HG02763 (cell line): Measurements from ENCODE around the gene QSOX1.
A peak's percentile ranks its signal among the peaks of the same experiment; 100 is the strongest.
"Not testable (repeated sequence)": the region's sequence is repeated elsewhere in the genome, so short reads cannot be mapped to it uniquely, and the experiment has no call there.

Source experiments
- ATAC-seq: cut with Tn5 transposase; IDR thresholded peaks from one replicate; pipeline ENCODE4 v1.9.1; 2021; ENCODE audit warnings: mild to moderate bottlenecking, moderate library complexity; ENCODE audit not compliant: unreplicated experiment

QSOX1 gene, protein sequence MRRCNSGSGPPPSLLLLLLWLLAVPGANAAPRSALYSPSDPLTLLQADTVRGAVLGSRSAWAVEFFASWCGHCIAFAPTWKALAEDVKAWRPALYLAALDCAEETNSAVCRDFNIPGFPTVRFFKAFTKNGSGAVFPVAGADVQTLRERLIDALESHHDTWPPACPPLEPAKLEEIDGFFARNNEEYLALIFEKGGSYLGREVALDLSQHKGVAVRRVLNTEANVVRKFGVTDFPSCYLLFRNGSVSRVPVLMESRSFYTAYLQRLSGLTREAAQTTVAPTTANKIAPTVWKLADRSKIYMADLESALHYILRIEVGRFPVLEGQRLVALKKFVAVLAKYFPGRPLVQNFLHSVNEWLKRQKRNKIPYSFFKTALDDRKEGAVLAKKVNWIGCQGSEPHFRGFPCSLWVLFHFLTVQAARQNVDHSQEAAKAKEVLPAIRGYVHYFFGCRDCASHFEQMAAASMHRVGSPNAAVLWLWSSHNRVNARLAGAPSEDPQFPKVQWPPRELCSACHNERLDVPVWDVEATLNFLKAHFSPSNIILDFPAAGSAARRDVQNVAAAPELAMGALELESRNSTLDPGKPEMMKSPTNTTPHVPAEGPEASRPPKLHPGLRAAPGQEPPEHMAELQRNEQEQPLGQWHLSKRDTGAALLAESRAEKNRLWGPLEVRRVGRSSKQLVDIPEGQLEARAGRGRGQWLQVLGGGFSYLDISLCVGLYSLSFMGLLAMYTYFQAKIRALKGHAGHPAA

DNA sequence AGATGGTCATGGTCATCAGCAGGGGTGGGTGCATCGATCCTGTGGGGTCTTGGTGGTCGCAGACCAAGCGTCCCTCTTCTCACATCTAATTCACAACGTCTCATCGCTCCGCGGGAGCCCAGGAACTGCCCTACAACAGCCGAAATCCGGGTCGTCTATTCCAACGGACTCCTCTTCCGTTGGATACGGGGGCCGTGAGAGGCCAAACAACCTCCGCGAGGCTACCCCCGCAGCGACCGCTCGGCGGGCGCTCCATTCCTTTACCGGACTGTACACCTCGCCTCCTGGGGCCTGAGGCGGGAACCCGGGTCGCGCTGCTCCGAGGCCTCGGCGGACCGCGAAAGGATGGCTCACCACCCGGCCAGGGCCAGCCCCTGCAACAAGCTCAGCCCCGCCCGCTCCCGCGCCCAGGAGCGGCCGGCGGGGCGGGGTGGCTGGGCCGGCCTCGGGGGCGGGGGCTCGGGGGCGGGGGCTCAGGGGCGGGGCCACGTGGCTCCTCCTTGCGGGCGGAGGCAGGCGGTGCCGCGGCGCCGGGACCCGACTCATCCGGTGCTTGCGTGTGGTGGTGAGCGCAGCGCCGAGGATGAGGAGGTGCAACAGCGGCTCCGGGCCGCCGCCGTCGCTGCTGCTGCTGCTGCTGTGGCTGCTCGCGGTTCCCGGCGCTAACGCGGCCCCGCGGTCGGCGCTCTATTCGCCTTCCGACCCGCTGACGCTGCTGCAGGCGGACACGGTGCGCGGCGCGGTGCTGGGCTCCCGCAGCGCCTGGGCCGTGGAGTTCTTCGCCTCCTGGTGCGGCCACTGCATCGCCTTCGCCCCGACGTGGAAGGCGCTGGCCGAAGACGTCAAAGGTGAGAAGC lies at the start of gene QSOX1:
Gene QSOX1 (plus strand): TSS at position 545 of the 857 bp plus-strand sequence. CDS start 39 bp downstream, at position 584.
- peak; percentile 91 for ATAC-seq

DNA sequence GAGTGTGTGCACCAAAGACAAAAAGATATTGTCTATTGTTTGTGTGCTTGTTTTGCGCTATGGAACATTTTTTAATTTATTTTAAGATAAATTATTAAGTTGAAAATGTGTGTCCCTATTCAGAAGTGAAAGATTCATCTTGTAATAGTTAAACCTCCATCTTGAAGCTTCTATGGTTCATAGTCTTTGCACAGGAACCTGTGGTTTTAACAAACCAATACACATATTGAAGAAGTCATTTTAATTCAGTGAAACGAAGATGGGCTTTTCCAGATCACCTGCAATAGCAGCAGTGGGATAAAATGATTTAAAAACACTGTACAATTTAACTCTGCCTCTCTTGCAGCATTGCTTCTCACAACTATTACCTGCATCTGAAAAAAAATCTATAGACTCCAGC lies 42.6 kb upstream of the QSOX1 start:
- no peak for ATAC-seq

DNA sequence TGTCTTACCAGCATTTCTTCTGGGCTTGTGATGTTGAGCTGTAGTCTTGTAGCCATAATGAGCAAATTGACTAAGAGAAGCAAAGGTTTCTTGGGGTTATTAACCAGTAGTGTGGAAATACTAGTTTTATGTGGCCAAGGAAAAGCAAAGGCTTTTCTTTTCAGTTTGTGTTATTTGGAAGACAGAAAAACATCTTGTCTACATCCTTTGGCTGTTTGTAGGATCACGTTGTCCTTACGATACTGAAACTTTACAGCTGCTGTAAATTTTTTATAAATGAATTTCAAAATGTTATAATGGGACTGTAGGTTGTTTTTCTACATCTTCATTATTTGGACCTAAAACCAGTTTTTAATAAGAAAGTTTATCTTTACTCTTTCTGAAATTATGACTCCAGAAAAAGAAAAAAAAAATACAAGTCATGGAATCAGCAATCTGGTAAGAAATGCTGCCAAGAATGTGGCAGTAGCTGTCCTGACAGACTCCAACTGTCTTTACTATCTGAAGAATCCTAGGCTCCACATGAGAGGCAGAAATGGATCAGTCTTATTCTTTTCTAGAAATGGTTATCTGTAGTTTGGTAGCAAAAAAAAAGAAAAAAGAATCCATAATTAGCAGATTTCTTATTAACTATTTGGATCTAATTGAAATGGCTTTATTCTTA lies 41.6 kb upstream of the QSOX1 start:
- ATAC-seq, result no peak

DNA sequence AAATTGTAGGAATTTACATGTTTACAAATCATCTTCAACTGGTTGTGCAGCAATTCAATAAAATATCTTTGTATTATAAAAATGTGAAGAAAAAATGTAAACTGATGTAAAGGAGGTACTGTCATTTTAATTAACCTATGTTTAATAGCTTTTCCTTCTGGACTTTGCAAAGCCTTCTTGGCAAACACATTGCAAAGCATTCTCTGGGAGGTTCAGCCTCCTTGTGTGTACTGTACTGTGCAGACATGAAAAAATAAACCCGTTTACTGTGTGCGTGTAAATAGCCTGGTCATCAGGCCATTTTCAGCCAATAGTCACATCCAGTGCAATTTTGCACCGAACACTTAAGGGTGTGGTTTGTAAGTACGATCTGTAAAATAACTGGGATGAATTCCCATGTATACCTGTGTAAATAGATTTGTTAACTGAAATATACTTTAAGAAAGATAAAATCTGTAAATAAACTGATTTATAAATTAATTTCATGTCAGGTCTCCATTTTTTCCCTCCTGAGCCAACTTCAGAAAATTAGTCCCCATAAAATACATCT lies 40.2 kb upstream of the QSOX1 start:
- no peak for ATAC-seq

DNA sequence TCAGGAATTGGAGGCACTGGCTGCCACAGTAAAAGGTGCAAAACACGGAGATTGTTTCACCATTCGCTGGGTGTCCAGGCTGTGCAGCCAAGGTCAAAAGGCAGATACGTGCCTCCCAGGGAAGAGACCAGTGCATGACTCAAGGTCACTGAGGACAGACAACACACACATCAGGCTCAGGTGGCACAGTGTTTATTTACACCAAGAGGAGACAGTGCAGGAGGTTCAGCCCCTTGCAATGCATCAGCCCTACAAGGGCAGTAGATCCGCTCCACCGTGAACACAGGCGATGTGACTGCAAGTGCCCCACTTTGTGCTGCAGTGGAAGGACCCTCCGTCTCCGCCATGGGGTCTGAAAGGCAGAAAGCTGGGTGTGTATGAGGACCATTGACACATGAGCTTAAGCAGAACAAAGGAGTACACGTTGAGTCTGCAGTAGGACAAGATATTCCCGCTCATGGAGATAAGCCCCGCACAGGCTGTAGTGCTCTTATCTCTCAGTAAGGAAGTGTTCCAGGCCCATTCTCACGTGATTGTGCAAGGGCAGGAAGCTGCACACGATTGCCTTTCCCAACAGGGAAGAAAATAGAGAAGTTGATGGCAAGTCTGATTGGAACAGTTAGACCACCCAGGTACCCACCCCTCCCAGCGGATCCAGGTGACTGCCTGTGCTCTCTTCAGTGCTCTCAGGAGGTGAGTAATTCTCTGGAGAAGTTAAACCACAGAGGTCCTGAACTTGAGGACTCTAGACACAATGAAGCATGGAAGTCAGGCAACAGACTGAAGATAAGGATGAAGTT lies 37.5 kb upstream of the QSOX1 start:
- ATAC-seq, result no peak

DNA sequence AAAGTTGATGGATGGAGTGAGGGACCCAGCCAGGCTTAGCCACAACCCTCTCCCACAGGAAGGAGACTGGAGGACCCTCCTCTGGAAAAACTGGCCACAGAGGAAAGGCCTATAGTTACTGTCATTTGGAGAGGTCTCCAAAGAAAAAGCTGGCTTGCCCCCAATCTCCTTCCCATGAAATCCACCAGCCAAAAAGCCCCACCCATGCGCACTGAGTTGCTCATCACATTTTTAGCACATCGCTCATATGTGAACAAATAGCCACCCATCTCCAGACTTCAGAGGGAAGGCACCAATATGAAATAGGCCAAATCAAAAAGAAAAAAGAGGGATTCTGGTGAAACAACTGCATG lies 36.9 kb upstream of the QSOX1 start:
- no peak for ATAC-seq

DNA sequence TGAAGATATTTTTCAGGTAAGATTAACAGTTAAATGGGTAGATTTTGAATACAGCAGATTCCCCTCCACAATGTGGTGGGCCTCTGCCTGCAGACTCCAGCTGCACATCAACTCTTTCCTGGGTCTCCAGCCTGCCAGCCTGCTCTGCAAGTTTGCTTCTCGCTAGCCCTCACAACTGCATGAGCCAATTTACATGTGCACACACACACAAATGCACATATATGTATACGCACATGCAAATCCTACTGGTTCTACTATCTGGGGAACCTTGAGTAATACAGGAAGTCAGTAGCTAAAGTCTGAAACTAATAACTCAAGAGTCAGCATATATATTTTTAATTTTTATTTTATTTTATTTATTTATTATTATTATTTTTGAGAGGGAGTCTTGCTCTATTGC lies 34.8 kb upstream of the QSOX1 start:
- no peak for ATAC-seq

DNA sequence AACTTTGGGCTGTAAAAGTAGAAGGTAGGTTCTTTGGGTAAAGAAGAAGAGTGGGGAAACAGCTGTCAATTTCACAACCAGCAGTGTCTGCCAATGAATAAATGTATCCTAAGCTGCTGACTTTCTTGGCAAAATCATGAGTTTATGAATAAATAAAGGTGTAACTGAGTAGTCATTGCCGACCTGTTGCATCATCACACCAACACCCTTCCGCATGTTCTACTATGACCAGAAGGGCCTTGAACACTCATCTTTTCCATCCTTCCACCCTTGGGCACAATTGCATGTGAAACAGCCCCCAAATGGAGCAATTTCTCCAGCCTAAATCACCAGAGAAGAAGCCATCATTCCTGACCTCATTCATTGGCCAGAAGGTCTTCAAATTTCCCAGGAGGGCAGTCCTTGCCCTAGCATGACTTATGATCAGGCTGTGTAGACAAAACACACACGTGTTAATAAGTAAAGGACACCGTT lies 31.2 kb upstream of the QSOX1 start:
- ATAC-seq, result no peak

DNA sequence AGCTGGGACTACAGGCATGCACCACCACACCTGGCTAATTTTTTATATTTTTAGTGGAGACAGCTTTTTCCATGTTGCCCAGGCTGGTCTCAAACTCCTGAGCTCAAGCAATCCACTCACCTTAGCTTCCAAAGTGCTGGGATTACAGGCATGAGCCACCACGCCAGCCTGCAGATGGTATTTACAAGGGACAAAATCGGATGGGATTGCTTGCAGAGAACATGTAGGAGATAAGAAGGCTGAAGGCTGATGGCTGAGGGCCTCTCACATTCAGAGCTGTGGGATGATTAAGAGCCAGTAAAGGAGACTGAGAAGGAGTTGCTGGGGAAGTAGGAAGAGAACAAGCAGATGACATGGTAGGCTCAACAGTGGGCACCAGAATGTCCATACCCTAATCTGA lies 24.0 kb upstream of the QSOX1 start:
- no peak for ATAC-seq

DNA sequence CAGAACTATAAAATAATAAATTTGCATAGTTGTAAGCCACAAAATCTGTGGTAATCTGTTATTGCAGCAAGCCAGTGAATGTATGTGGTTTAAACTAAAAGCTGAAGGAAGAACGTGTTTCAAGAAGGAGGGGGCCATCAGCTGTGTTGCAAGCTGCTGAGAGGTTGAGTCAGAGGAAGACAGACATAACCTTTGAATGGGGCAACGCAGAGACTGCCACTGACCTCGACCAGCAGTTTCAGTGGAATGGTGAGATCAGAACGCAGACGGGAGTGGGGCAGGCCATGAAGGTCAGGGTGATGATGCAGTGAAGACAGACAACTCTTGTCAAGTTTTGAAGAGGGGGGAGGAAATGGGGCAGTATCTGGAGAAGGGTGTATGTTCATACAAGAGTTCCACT lies 23.2 kb upstream of the QSOX1 start:
- no peak for ATAC-seq

DNA sequence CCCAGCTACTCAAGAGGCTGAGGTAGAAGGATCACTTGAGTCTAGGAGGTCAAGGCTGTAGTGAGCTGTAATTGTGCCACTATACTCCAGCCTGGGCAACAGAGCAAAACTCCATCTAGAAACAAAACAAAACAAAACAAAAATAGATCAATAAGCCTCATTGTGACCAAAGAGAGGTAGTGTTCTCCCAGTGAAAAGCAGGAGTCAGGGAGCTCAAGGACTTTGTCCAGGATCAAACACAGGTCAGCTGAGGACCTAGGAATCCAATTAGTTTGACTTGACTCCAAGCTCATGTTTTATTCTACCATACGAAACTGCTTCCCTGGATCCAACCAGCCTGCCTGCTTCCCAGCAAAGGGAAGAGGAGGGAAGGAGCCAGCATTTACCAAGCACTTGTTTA lies 21.5 kb upstream of the QSOX1 start:
- ATAC-seq, result no peak

DNA sequence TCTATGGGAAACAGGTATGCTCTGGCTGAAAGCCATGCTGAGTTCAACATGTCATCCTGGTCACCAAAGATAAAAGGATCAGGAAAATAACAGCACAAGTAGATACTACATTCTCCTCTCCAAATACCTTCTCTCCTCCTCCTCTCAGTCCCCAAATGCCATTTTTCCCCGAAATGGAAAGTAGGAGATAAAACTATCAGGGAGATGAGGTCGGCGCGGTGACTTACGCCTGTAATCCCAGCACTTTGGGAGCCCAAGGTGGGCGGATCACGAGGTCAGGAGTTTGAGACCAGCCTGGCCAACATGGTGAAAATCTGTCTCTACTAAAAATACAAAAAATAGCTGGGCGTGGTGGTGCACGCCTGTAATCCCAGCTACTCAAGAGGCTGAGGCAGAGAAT lies 21.0 kb upstream of the QSOX1 start:
- not testable (repeated sequence) for ATAC-seq

DNA sequence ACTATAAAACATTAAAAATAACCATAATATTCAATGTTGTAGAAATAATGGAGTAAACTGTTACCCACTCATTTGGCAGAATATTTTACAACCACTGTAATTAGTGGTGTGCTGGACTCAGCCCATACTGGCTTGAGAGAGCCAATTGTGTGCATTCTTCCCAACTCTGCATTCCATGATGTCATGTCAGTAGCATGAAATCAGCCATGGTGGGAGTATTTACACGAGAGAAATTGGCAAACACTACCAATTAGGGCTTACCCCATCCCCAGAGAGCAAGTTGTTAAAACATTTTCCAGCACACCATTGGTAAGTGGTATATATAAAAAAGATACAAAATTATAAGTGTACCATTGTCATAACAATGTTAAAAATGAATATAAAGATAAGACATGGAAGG lies 19.1 kb upstream of the QSOX1 start:
- no peak for ATAC-seq

DNA sequence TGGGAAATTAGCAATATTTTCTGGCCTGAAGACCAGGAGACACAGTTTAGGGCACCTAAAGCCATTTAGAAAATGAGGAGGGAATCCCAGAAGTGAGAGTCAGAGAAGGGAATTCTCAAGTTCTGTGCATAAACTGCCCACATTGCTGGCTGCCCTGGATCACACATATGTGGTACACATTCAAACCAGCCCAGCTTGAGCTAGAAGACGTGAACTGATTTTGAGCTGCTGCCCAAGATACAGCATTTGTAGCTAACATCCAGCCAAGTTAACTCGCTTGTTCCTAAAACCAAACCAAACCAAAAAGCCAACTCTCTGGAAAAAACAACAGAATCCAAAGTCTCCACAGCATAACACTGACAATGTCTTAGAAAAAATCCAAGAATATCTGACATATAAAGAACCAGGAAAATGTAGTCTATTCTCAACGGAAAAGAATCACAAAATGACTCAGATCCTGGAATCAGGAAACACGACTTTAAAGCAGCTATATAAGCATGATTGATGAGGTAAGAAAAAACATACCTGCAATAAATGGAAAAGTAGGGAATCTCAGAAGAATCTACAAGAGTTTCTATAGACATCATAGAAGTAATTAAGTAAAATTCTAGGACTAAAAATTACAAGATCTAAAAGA lies 18.2 kb upstream of the QSOX1 start:
- no peak for ATAC-seq

DNA sequence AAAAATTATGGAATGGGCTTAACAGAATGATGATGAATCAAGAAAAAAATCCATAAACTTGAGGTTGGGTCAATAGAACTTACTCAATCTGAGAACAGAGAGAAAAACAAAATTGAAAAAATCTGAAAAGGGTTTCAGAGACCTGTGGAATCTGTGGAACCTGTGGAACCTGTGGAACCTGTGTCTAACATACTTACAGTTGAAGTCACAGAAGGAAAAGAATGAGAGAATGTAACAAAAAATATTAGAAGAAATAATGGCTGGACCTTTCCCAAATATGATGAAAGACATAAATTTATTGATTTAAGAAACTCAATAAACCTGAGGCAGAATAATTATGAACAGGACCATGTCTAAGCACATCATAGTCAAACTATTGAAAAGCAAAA lies 17.7 kb upstream of the QSOX1 start:
- no peak for ATAC-seq

DNA sequence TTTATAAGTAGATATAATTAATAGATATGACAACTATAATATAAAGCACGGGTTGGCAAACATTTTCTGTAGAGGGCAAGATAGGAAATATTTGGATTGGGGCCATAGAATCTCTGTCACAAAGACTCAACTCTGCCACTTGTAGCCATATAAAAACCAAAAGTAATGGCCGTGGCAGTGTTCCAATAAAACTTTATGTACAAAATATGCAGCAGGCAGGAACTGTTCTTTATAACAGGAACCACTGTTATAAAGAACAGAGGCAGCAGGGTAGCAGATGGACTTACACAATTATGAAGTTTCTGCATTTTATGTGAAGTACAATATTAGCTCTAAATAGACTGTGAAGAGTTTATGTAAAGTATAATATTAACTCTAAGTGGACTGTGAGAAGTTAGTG lies 16.9 kb upstream of the QSOX1 start:
- ATAC-seq, result no peak

DNA sequence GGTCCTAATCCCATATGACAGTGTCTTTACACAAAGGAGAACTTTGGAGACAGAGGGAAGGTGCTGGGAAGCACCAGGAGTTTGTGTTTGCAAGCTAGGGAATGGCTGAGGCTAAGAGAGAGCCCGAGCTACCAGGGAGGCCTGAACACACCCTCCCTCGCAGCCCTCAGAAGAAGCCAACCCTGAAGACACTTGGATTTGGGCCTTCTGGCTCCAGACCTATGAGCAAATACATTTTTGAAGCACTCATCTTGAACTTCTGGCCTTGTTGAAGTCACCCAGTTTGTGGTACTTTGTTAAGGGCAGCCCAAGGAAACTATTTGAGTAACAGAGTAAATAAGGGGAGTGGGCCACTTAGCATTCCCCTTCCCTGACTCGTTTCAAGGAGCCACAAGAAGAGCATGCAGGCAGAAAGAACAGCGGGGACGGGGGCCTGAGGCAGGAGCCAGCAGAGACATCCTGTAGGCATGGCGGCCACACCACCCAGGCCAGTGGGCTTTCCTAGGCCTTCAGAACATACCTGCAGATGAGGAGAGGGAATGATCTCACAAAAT lies 13.2 kb upstream of the QSOX1 start:
- no peak for ATAC-seq

DNA sequence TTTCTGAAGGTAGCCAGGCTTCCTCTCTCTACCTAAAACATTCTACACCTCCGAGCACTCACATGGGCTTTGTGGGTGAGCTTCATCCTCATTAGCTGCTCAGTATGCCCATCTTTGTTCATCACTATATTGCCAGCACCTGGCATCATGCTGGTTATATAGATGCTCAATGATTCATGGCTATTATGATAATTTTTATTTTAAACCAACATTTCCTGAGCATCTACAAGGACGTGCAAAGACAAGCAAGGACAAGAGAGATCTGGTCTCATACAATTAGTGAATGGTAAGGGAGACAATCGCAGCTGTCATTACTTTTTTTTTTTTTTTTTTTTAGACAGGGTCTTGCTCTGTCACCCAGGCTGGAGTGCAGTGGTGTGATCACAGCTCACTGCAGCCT lies 11.3 kb upstream of the QSOX1 start:
- no peak for ATAC-seq
